ENCODE data around the gene PRPF40B.

GRCh38 chr12:49651855-49652254 is 28.5 kb downstream of the PRPF40B start:
- TF ChIP-seq CTCF (IDR thresholded peaks at IDR 0.05) (no peak), EZH2 (IDR thresholded peaks at IDR 0.05) (no peak)

Measured in neural progenitor cell (in vitro differentiated cells).